VCaP (cell line): Measurements from ENCODE around the gene GPR25.

ENCODE experiments used
- H3K27ac ChIP-seq: fragments of 450-650 bp; 2 replicates; pipeline ENCODE4 v1.5.1; 2017
- CTCF ChIP-seq: fragments of 450-650 bp; conservative IDR thresholded peaks from 2 replicates; pipeline ENCODE4 v1.5.1; 2017; ENCODE audit warnings: mild to moderate bottlenecking, moderate library complexity

Gene GPR25

GRCh38 chr1:200901796-200902444 is 29.1 kb downstream of the GPR25 start:
- no peak for TF ChIP-seq CTCF
- H3K27ac ChIP-seq: no peak overlapping the region

GRCh38 chr1:200903793-200904192 is 31.0 kb downstream of the GPR25 start:
- H3K27ac ChIP-seq: no peak overlapping the region
- no peak for TF ChIP-seq CTCF

GRCh38 chr1:200904772-200905171 is 32.0 kb downstream of the GPR25 start:
- H3K27ac ChIP-seq: no peak overlapping the region
- no peak for TF ChIP-seq CTCF

GRCh38 chr1:200905411-200906052 is 32.8 kb downstream of the GPR25 start:
- no peak for TF ChIP-seq CTCF
- no peak overlapping the region for H3K27ac ChIP-seq

- no peak overlapping the region for H3K27ac ChIP-seq
Observed at GRCh38 chr1:200906491-200906890, 33.7 kb downstream of the GPR25 start.

GRCh38 chr1:200907611-200908097 is 34.9 kb downstream of the GPR25 start:
- no peak for TF ChIP-seq CTCF
- no peak overlapping the region for H3K27ac ChIP-seq

More at GRCh38 chr1:200906491-200906890, 33.7 kb downstream of the GPR25 start:
- no peak for TF ChIP-seq CTCF

GRCh38 chr1:200908191-200908868 is 35.5 kb downstream of the GPR25 start:
- TF ChIP-seq CTCF: no peak
- H3K27ac ChIP-seq: no peak overlapping the region; the same call in 1 of the 2 replicates
